Ascending aorta (tissue), 2 donors: ENCODE results near the gene SMPD3. TPM values are rescaled to one million over a fixed set of nuclear protein-coding genes. Genes with fewer than 3 reads are reported as not detected.
A peak's percentile ranks its signal among the peaks of the same experiment; 100 is the strongest.

Experiments used
- DNase-seq, 2 donors: peaks; one replicate each; pipeline ENCODE4 v3.0.0-alpha.2; 2019; ENCODE audit warnings: low spot score in 2 of 2
- H3K27ac ChIP-seq, 2 donors: fragments of 200-600 bp; sonication (generic); one replicate each; pipeline ENCODE4 v1.5.1; 2016 to 2017; ENCODE audit warnings: mild to moderate bottlenecking in 1 of 2
- H3K27me3 ChIP-seq: fragments of 200-600 bp; sonication (generic); one replicate; pipeline ENCODE4 v1.5.1; 2017
- H3K36me3 ChIP-seq, 2 donors: fragments of 200-600 bp; sonication (generic); one replicate each; pipeline ENCODE4 v1.5.1; 2016
- H3K4me1 ChIP-seq, 2 donors: fragments of 200-600 bp; sonication (generic); one replicate each; pipeline ENCODE4 v1.5.1; 2016 to 2017; ENCODE audit warnings: mild to moderate bottlenecking in 1 of 2
- H3K4me3 ChIP-seq, 2 donors: fragments of 200-600 bp; sonication (generic); one replicate each; pipeline ENCODE4 v1.5.1; 2016 to 2017; ENCODE audit warnings: mild to moderate bottlenecking in 1 of 2
- H3K9me3 ChIP-seq, 2 donors: fragments of 200-600 bp; sonication (generic); one replicate each; pipeline ENCODE4 v1.5.1; 2016
- CTCF ChIP-seq, 3 experiments: fragments of 200-600 bp in 2 of 3; fragments of 450-650 bp in 1 of 3; sonication (generic) in 2 of 3; IDR thresholded peaks; one replicate each; pipeline ENCODE4 v1.5.1; 2016 to 2019; ENCODE audit warnings: antibody characterized with exemption in 3 of 3, mild to moderate bottlenecking in 1 of 3, moderate library complexity in 1 of 3
- intact Hi-C: fragments of 100-400 bp; cut with DNase I; formaldehyde crosslinking; loops from one replicate; pipeline ENCODE4 v1.15.1; 2023
- total RNA-seq: library from RNA; depleted of rRNA; stranded (reverse); fragments of >200 nt; gene quantifications from one replicate; pipeline ENCODE4 v1.1.0, GENCODE V29; 2016

Gene SMPD3
- total RNA-seq, 1 donor from 2014 or later = not detected

- TF ChIP-seq CTCF (IDR thresholded peaks at IDR 0.05) = no peak
- no peaks in the 10 kb centered on the region for H3K36me3 ChIP-seq
- no peaks in the 10 kb centered on the region for H3K9me3 ChIP-seq
- no peaks in the 10 kb centered on the region for H3K27me3 ChIP-seq
- intact Hi-C loops = no loop called here
- no peak for DNase-seq
- no peak overlapping the region for H3K27ac ChIP-seq
- no peak overlapping the region for H3K4me3 ChIP-seq
- H3K4me1 ChIP-seq = no peaks in the 10 kb centered on the region
Observed at GRCh38 chr16:68369168-68369567, 79.1 kb downstream of the SMPD3 start.

GRCh38 chr16:68368301-68368888, 79.9 kb downstream of the SMPD3 start:
- Histone ChIP-seq H3K9me3 (no peaks in the 10 kb centered on the region), H3K4me3 (no peak overlapping the region), H3K27ac (no peak overlapping the region), H3K36me3 (no peaks in the 10 kb centered on the region), H3K4me1 (no peaks in the 10 kb centered on the region), H3K27me3 (no peaks in the 10 kb centered on the region)
- intact Hi-C loops = no loop called here
- no peak for TF ChIP-seq CTCF (IDR thresholded peaks at IDR 0.05)
- DNase-seq = no peak

- no peaks in the 10 kb centered on the region for H3K27me3 ChIP-seq
- intact Hi-C loops = no loop called here
- H3K4me3 ChIP-seq = no peak overlapping the region
- no peaks in the 10 kb centered on the region for H3K36me3 ChIP-seq
- DNase-seq = no peak
- no peak for TF ChIP-seq CTCF (IDR thresholded peaks at IDR 0.05)
- no peaks in the 10 kb centered on the region for H3K9me3 ChIP-seq
- no peak overlapping the region for H3K27ac ChIP-seq
- no peaks in the 10 kb centered on the region for H3K4me1 ChIP-seq
Observed at GRCh38 chr16:68367891-68368290, 80.4 kb downstream of the SMPD3 start.

- no peak for TF ChIP-seq CTCF (IDR thresholded peaks at IDR 0.05)
- Histone ChIP-seq H3K27me3 (no peaks in the 10 kb centered on the region), H3K27ac (no peak overlapping the region), H3K9me3 (no peaks in the 10 kb centered on the region), H3K4me1 (no peaks in the 10 kb centered on the region), H3K4me3 (no peak overlapping the region), H3K36me3 (no peaks in the 10 kb centered on the region)
- intact Hi-C loops = no loop called here
- DNase-seq = no peak
Observed at GRCh38 chr16:68367440-68367839, 80.9 kb downstream of the SMPD3 start.

- H3K9me3 ChIP-seq = no peaks in the 10 kb centered on the region
- DNase-seq = no peak
- H3K27me3 ChIP-seq = no peaks in the 10 kb centered on the region
- no peaks in the 10 kb centered on the region for H3K4me1 ChIP-seq
- intact Hi-C loops = no loop called here
- no peak overlapping the region for H3K27ac ChIP-seq
- TF ChIP-seq CTCF (IDR thresholded peaks at IDR 0.05) = peak in 1 of 3 experiments; percentile 27
- no peaks in the 10 kb centered on the region for H3K36me3 ChIP-seq
- H3K4me3 ChIP-seq = no peak overlapping the region
Observed at GRCh38 chr16:68367030-68367429, 81.3 kb downstream of the SMPD3 start.

- no peak for TF ChIP-seq CTCF (IDR thresholded peaks at IDR 0.05)
- H3K27ac ChIP-seq = no peak overlapping the region
- no peaks in the 10 kb centered on the region for H3K27me3 ChIP-seq
- intact Hi-C loops = no loop called here
- DNase-seq = no peak
- H3K4me3 ChIP-seq = no peak overlapping the region
- no peaks in the 10 kb centered on the region for H3K4me1 ChIP-seq
- no peaks in the 10 kb centered on the region for H3K9me3 ChIP-seq
- H3K36me3 ChIP-seq = no peaks in the 10 kb centered on the region
Observed at GRCh38 chr16:68366062-68366461, 82.2 kb downstream of the SMPD3 start.
